Smooth muscle cell (in vitro differentiated cells): ENCODE results near the gene OR51E1. TPM values are rescaled to one million over a fixed set of nuclear protein-coding genes. Genes with fewer than 3 reads are reported as not detected.

Experiments
- DNase-seq: peaks from one replicate; lab custom pipeline; 2025; ENCODE audit not compliant: unreplicated experiment; lab: John Stamatoyannopoulos, UW
- H2AFZ ChIP-seq: fragments of 200-600 bp; sonication (generic); 2 replicates; pipeline ENCODE4 v1.6.0; 2016; ENCODE audit warnings: antibody characterized with exemption, low read depth, mild to moderate bottlenecking
- H3F3A ChIP-seq: fragments of 200-600 bp; sonication (generic); 2 replicates; pipeline ENCODE4 v1.6.0; 2017; ENCODE audit warnings: antibody characterized with exemption, low read depth
- H3K27ac ChIP-seq: fragments of 200-600 bp; sonication (generic); 2 replicates; pipeline ENCODE4 v1.5.1; 2016; ENCODE audit warnings: low read depth, mild to moderate bottlenecking
- H3K27me3 ChIP-seq: fragments of 200-600 bp; sonication (generic); 2 replicates; pipeline ENCODE4 v1.6.1; 2016; ENCODE audit warnings: low read depth, mild to moderate bottlenecking
- H3K36me3 ChIP-seq: fragments of 200-600 bp; sonication (generic); 2 replicates; pipeline ENCODE4 v1.5.1; 2016; ENCODE audit warnings: low read depth
- H3K4me1 ChIP-seq: fragments of 200-600 bp; sonication (generic); 2 replicates; pipeline ENCODE4 v1.5.1; 2016; ENCODE audit warnings: low read depth
- H3K4me2 ChIP-seq: fragments of 200-600 bp; sonication (generic); 2 replicates; pipeline ENCODE4 v1.6.0; 2016; ENCODE audit warnings: mild to moderate bottlenecking
- H3K4me3 ChIP-seq: fragments of 200-600 bp; sonication (generic); 2 replicates; pipeline ENCODE4 v1.5.1; 2016; ENCODE audit warnings: mild to moderate bottlenecking
- H3K79me2 ChIP-seq: fragments of 200-600 bp; sonication (generic); 2 replicates; pipeline ENCODE4 v1.6.0; 2016; ENCODE audit warnings: low read depth, mild to moderate bottlenecking
- H3K9ac ChIP-seq: fragments of 200-600 bp; sonication (generic); 2 replicates; pipeline ENCODE4 v1.6.0; 2016; ENCODE audit warnings: low read depth
- H3K9me3 ChIP-seq: fragments of 200-600 bp; sonication (generic); replicated peaks from 2 replicates; pipeline ENCODE4 v1.5.1; 2016; ENCODE audit warnings: low read depth
- H4K20me1 ChIP-seq: fragments of 200-600 bp; sonication (generic); 2 replicates; pipeline ENCODE4 v1.6.0; 2016; ENCODE audit warnings: low read depth
- CTCF ChIP-seq: fragments of 200-600 bp; sonication (generic); IDR thresholded peaks from 2 replicates; pipeline ENCODE4 v1.5.1; 2017; ENCODE audit warnings: borderline replicate concordance, mild to moderate bottlenecking, antibody characterized with exemption; ENCODE audit not compliant: insufficient read depth, poor library complexity, severe bottlenecking
- WGBS: methylation state at CpG from one replicate; pipeline ENCODE4 v1.1.7; 2016; ENCODE audit warnings: low lambda C conversion rate; 5-methylcytosine and 5-hydroxymethylcytosine counted together
- polyA plus RNA-seq: library from polyadenylated mRNA; unstranded; fragments of >200 nt; fragmentation: Nextera tagmentation; extraction: Ambion mirVana; gene quantifications from 2 replicates; pipeline ENCODE4 v1.2.1, GENCODE V29; 2016
- total RNA-seq: library from RNA; depleted of rRNA; stranded (reverse); fragments of >200 nt; gene quantifications from 2 replicates; pipeline ENCODE4 v1.2.3, GENCODE V29; 2014

OR51E1 gene
- total and polyA plus RNA-seq, 2 experiments from 2014 or later, result not detected

GRCh38 chr11:4695442-4695841 is 51.7 kb downstream of the OR51E1 start:
- Histone ChIP-seq H3K4me1 (no peaks in the 10 kb centered on the region), H3K4me3 (no peak overlapping the region), H2AFZ (peak overlapping the region; percentile 32), H3K36me3 (no peaks in the 10 kb centered on the region), H4K20me1 (no peaks in the 10 kb centered on the region), H3F3A (no peaks in the 10 kb centered on the region), H3K4me2 (no peak overlapping the region), H3K27ac (no peak overlapping the region), H3K9me3 (no peaks in the 10 kb centered on the region), H3K79me2 (no peaks in the 10 kb centered on the region), H3K9ac (no peak overlapping the region), H3K27me3 (no peaks in the 10 kb centered on the region)
- TF ChIP-seq CTCF, result no peak
- no peak for DNase-seq
- 48% methylated on average over 1 of the region's 1 CpG for WGBS

- no peaks in the 10 kb centered on the region for H3K9me3 ChIP-seq
- no peaks in the 10 kb centered on the region for H3F3A ChIP-seq
- H2AFZ ChIP-seq, result no peak within 1 kb of the TSS
- 12% methylated on average over 3 of the region's 3 CpGs for WGBS
- no peaks in the 10 kb centered on the region for H3K36me3 ChIP-seq
- H3K79me2 ChIP-seq, result no peaks in the 10 kb centered on the region
- no peak within 1 kb of the TSS for H3K27ac ChIP-seq
- no peak within 1 kb of the TSS for H3K9ac ChIP-seq
- H4K20me1 ChIP-seq, result no peaks in the 10 kb centered on the region
- H3K4me2 ChIP-seq, result no peak within 1 kb of the TSS
- H3K4me3 ChIP-seq, result no peak within 1 kb of the TSS
- no peaks in the 10 kb centered on the region for H3K4me1 ChIP-seq
- H3K27me3 ChIP-seq, result no peaks in the 10 kb centered on the region
- DNase-seq, result peak; percentile 15
- TF ChIP-seq CTCF, result no peak
Observed at GRCh38 chr11:4697585-4697984, 53.8 kb downstream of the OR51E1 start, which contains the start of gene OR51E2. Gene OR51E2 (minus strand): TSS chr11:4697853. CDS start chr11:4682711, 15,142 bp downstream.

GRCh38 chr11:4699697-4700435 is 56.1 kb downstream of the OR51E1 start:
- no peaks in the 10 kb centered on the region for H3K36me3 ChIP-seq
- WGBS, result 98% methylated on average over 3 of the region's 3 CpGs
- DNase-seq, result no peak
- H3K79me2 ChIP-seq, result no peaks in the 10 kb centered on the region
- peaks cover 12% of the 10 kb centered on the region for H3K4me1 ChIP-seq
- H3K4me3 ChIP-seq, result no peak overlapping the region
- no peak overlapping the region for H3K9ac ChIP-seq
- no peaks in the 10 kb centered on the region for H3K27me3 ChIP-seq
- no peak overlapping the region for H3K4me2 ChIP-seq
- no peaks in the 10 kb centered on the region for H3K9me3 ChIP-seq
- no peaks in the 10 kb centered on the region for H4K20me1 ChIP-seq
- H2AFZ ChIP-seq, result no peak overlapping the region
- H3F3A ChIP-seq, result no peaks in the 10 kb centered on the region
- no peak for TF ChIP-seq CTCF
- H3K27ac ChIP-seq, result no peak overlapping the region

GRCh38 chr11:4700436-4700820 is 56.6 kb downstream of the OR51E1 start:
- H4K20me1 ChIP-seq, result no peaks in the 10 kb centered on the region
- no peaks in the 10 kb centered on the region for H3F3A ChIP-seq
- no peaks in the 10 kb centered on the region for H3K27me3 ChIP-seq
- H3K79me2 ChIP-seq, result no peaks in the 10 kb centered on the region
- H3K4me3 ChIP-seq, result no peak overlapping the region
- no peak overlapping the region for H3K4me2 ChIP-seq
- peaks cover 12% of the 10 kb centered on the region for H3K4me1 ChIP-seq
- 76% methylated on average over 1 of the region's 1 CpG for WGBS
- TF ChIP-seq CTCF, result no peak
- no peak for DNase-seq
- H3K36me3 ChIP-seq, result no peaks in the 10 kb centered on the region
- H3K9ac ChIP-seq, result no peak overlapping the region
- no peaks in the 10 kb centered on the region for H3K9me3 ChIP-seq
- no peak overlapping the region for H3K27ac ChIP-seq
- H2AFZ ChIP-seq, result no peak overlapping the region
